H9 (cell line): ENCODE data around the gene SLC25A53. TPM values are rescaled to one million over a fixed set of nuclear protein-coding genes. Genes with fewer than 3 reads are reported as not detected.

Experiments used
- DNase-seq: peaks from one replicate; pipeline ENCODE4 v3.0.0-alpha.2; 2017
- H2AFZ ChIP-seq: one replicate; pipeline ENCODE4 v1.6.1; 2013; ENCODE audit warnings: mild to moderate bottlenecking, low read length, control low read depth, moderate library complexity
- H2AK5ac ChIP-seq: 2 replicates; pipeline ENCODE4 v1.6.1; 2013; ENCODE audit warnings: low read length, control low read depth, mixed read lengths; ENCODE audit not compliant: insufficient read length
- H2BK120ac ChIP-seq: one replicate; pipeline ENCODE4 v1.6.1; 2013; ENCODE audit warnings: low read depth, mild to moderate bottlenecking, low read length, control low read depth, inconsistent platforms; ENCODE audit not compliant: poor library complexity, severe bottlenecking
- H2BK12ac ChIP-seq: 2 replicates; pipeline ENCODE4 v1.6.1; 2013; ENCODE audit warnings: low read length, control low read depth, mixed read lengths, low read depth; ENCODE audit not compliant: insufficient read length
- H2BK15ac ChIP-seq: 2 replicates; pipeline ENCODE4 v1.6.1; 2013; ENCODE audit warnings: low read depth, low read length, control low read depth
- H2BK20ac ChIP-seq: one replicate; pipeline ENCODE4 v1.6.1; 2013; ENCODE audit warnings: low read depth, mild to moderate bottlenecking, low read length, control low read depth, inconsistent platforms; ENCODE audit not compliant: poor library complexity, severe bottlenecking
- H2BK5ac ChIP-seq: 2 replicates; pipeline ENCODE4 v1.6.1; 2013; ENCODE audit warnings: low read length, control low read depth, mixed read lengths; ENCODE audit not compliant: insufficient read length
- H3K14ac ChIP-seq: 2 replicates; pipeline ENCODE4 v1.6.1; 2013; ENCODE audit warnings: low read length, control low read depth; ENCODE audit not compliant: insufficient read depth
- H3K18ac ChIP-seq: 2 replicates; pipeline ENCODE4 v1.6.1; 2013; ENCODE audit warnings: low read depth, mild to moderate bottlenecking, mixed read lengths, low read length, control low read depth; ENCODE audit not compliant: insufficient read length
- H3K23ac ChIP-seq: 2 replicates; pipeline ENCODE4 v1.6.1; 2013; ENCODE audit warnings: low read length, control low read depth, mixed read lengths, low read depth; ENCODE audit not compliant: insufficient read length
- H3K23me2 ChIP-seq: 2 replicates; pipeline ENCODE4 v1.6.1; 2013; ENCODE audit warnings: low read depth, mild to moderate bottlenecking, mixed read lengths, low read length, control low read depth; ENCODE audit not compliant: insufficient read length, poor library complexity, severe bottlenecking
- H3K27ac ChIP-seq: 2 replicates; pipeline ENCODE4 v1.5.1; 2013; ENCODE audit warnings: low read length, control low read depth, mixed read lengths, low read depth; ENCODE audit not compliant: insufficient read length
- H3K27me3 ChIP-seq: 2 replicates; pipeline ENCODE4 v1.6.1; 2013; ENCODE audit warnings: low read length, control low read depth, inconsistent platforms; ENCODE audit not compliant: insufficient read depth
- H3K4ac ChIP-seq: 2 replicates; pipeline ENCODE4 v1.6.1; 2013; ENCODE audit warnings: low read depth, mild to moderate bottlenecking, control low read depth, inconsistent platforms, low read length, moderate library complexity
- H3K4me1 ChIP-seq: 2 replicates; pipeline ENCODE4 v1.6.1; 2013; ENCODE audit warnings: low read length, control low read depth, inconsistent platforms; ENCODE audit not compliant: insufficient read depth
- H3K4me2 ChIP-seq: 2 replicates; pipeline ENCODE4 v1.6.1; 2013; ENCODE audit warnings: low read length, control low read depth, mixed read lengths; ENCODE audit not compliant: insufficient read length, insufficient read depth
- H3K56ac ChIP-seq: 2 replicates; pipeline ENCODE4 v1.6.1; 2013; ENCODE audit warnings: low read depth, mild to moderate bottlenecking, mixed read lengths, low read length, control low read depth; ENCODE audit not compliant: insufficient read length
- H3K79me1 ChIP-seq: 2 replicates; pipeline ENCODE4 v1.6.1; 2013; ENCODE audit warnings: low read depth, mild to moderate bottlenecking, moderate library complexity, low read length, control low read depth, inconsistent platforms; ENCODE audit not compliant: insufficient read depth, poor library complexity, severe bottlenecking
- H3K79me2 ChIP-seq: 2 replicates; pipeline ENCODE4 v1.6.1; 2013; ENCODE audit warnings: low read length, control low read depth, inconsistent platforms; ENCODE audit not compliant: insufficient read depth
- H3K9ac ChIP-seq: 2 replicates; pipeline ENCODE4 v1.6.1; 2013; ENCODE audit warnings: low read length, control low read depth, mixed read lengths; ENCODE audit not compliant: insufficient read length; ENCODE audit errors: extremely low read depth
- H3K9me3 ChIP-seq: one replicate; pipeline ENCODE4 v1.6.1; 2013; ENCODE audit warnings: low read depth, low read length, inconsistent platforms; ENCODE audit not compliant: control insufficient read depth
- H3T11ph ChIP-seq: one replicate; pipeline ENCODE4 v1.6.1; 2013; ENCODE audit warnings: mild to moderate bottlenecking, low read length, control low read depth, inconsistent platforms
- H4K20me1 ChIP-seq: one replicate; pipeline ENCODE4 v1.6.1; 2013; ENCODE audit not compliant: control insufficient read depth, insufficient read length, insufficient read depth
- H4K5ac ChIP-seq: 2 replicates; pipeline ENCODE4 v1.6.1; 2013; ENCODE audit warnings: low read depth, mild to moderate bottlenecking, mixed read lengths, low read length, control low read depth; ENCODE audit not compliant: insufficient read length
- H4K8ac ChIP-seq: replicated peaks from 2 replicates; pipeline ENCODE4 v1.6.1; 2013; ENCODE audit warnings: low read length, control low read depth, mixed read lengths, low read depth; ENCODE audit not compliant: insufficient read length
- H4K91ac ChIP-seq: 2 replicates; pipeline ENCODE4 v1.6.1; 2013; ENCODE audit warnings: low read depth, mild to moderate bottlenecking, moderate library complexity, mixed read lengths, low read length, control low read depth; ENCODE audit not compliant: insufficient read length
- H3K27ac Mint-ChIP-seq, 3 experiments: 2 replicates in 2 of 3; 3 replicates in 1 of 3; pipeline ENCODE4 v1.8.0; 2020 to 2021; ENCODE audit warnings: mixed read lengths in 3 of 3, mild to moderate bottlenecking in 1 of 3, moderate library complexity in 1 of 3
- H3K27me3 Mint-ChIP-seq: 2 replicates; pipeline ENCODE4 v1.8.0; 2021; ENCODE audit warnings: low read depth, mild to moderate bottlenecking, moderate library complexity, mixed read lengths
- H3K36me3 Mint-ChIP-seq, 3 experiments: 2 replicates in 2 of 3; 3 replicates in 1 of 3; pipeline ENCODE4 v1.8.0; 2020 to 2021; ENCODE audit warnings: low read depth in 3 of 3, mixed read lengths in 3 of 3; ENCODE audit not compliant: insufficient read depth in 1 of 3
- H3K4me1 Mint-ChIP-seq, 2 experiments: 2 replicates each; pipeline ENCODE4 v1.8.0; 2020; ENCODE audit warnings: mixed read lengths in 2 of 2
- H3K4me3 Mint-ChIP-seq, 2 experiments: 2 replicates in 1 of 2; 3 replicates in 1 of 2; pipeline ENCODE4 v1.8.0; 2020 to 2021; ENCODE audit warnings: mild to moderate bottlenecking in 2 of 2, mixed read lengths in 2 of 2, moderate library complexity in 1 of 2
- H3K9me3 Mint-ChIP-seq, 2 experiments: 2 replicates in 1 of 2; 3 replicates in 1 of 2; pipeline ENCODE4 v1.8.0; 2020; ENCODE audit warnings: mild to moderate bottlenecking in 2 of 2, mixed read lengths in 2 of 2, moderate library complexity in 1 of 2
- WGBS: extraction: QIAGEN DNeasy Blood & Tissue Kit; methylation state at CpG from one replicate; pipeline ENCODE4 v1.1.7; 2013; ENCODE audit warnings: missing lambda C conversion rate, low lambda C conversion rate, mixed read lengths; ENCODE audit not compliant: insufficient read length; ENCODE audit errors: extremely low coverage; 5-methylcytosine and 5-hydroxymethylcytosine counted together
- total RNA-seq: library from RNA; stranded (reverse); gene quantifications from 2 replicates; pipeline ENCODE4 v1.2.1, GENCODE V29; 2021
- TF ChIP-seq, protein P1 (sequence below): fragments of 200-600 bp; sonication (generic); conservative IDR thresholded peaks from 3 replicates; pipeline ENCODE4 v1.8.0; 2021; ENCODE audit warnings: antibody characterized with exemption, mild to moderate bottlenecking

Gene SLC25A53
- total RNA-seq, 1 experiment from 2014 or later: 1.6 TPM

DNA sequence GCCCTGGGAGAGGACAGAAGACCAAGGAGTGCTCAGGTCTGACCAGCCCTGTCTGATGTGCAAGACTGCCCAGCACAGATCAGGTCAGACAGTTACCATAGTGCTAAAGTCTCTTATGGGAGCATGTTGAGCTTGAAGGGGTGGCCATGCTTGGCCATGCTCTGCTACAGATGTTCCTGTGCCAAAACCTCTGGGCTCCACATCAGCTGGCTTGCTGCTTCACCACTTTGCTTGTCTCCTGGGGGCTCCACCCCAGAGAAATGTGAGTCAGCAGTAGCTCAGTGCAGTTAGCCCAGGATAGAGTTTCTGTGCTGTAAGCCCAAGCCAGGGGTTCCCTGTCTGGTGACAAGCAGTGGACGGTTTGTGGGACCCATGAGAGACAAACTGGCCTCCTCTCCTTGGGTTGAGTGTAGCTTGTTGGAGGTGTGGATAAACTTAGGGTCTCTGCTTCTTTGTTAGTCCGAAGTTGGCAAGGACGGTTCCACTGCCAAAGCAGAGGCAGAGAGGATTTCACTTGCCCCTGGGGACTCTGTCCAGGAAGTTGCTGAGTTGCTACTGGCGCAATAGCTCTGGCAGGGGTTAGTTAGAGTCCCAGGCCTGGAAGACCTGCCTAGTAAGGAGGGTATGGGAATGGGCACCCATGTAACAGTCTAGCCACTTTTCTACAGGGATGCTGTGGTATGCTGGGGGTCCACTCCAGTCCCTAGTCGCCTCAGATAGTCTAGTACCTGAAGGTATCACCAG lies 72.1 kb downstream of the SLC25A53 start:
- Histone ChIP-seq H2AK5ac (no peak overlapping the region), H4K91ac (no peak overlapping the region)
- DNase-seq: no peak

More for the DNA sequence above, 72.1 kb downstream of the SLC25A53 start:
- Histone ChIP-seq H3K27me3 (no peaks in the 10 kb centered on the region), H3K9ac (no peak overlapping the region), H4K5ac (no peak overlapping the region), H2BK5ac (no peak overlapping the region), H3K79me2 (no peaks in the 10 kb centered on the region), H3K56ac (no peak overlapping the region), H4K20me1 (no peaks in the 10 kb centered on the region), H2BK12ac (no peak overlapping the region), H3K14ac (no peak overlapping the region; the same call in 1 of the 2 replicates), H3T11ph (no peak overlapping the region), H2AFZ (no peak overlapping the region), H3K4me2 (no peak overlapping the region), H4K8ac (no peak overlapping the region), H3K4me1 (no peaks in the 10 kb centered on the region), H3K27ac (no peak overlapping the region), H3K79me1 (no peaks in the 10 kb centered on the region), H2BK120ac (no peak overlapping the region), H3K4ac (no peak overlapping the region), H3K23me2 (no peaks in the 10 kb centered on the region), H2BK20ac (no peak overlapping the region), H2BK15ac (no peak overlapping the region), H3K23ac (no peak overlapping the region), H3K9me3 (no peaks in the 10 kb centered on the region), H3K18ac (no peak overlapping the region)
- no CpG with 5 or more reads among the region's 5 CpGs for WGBS
- TF ChIP-seq, protein P1, sequence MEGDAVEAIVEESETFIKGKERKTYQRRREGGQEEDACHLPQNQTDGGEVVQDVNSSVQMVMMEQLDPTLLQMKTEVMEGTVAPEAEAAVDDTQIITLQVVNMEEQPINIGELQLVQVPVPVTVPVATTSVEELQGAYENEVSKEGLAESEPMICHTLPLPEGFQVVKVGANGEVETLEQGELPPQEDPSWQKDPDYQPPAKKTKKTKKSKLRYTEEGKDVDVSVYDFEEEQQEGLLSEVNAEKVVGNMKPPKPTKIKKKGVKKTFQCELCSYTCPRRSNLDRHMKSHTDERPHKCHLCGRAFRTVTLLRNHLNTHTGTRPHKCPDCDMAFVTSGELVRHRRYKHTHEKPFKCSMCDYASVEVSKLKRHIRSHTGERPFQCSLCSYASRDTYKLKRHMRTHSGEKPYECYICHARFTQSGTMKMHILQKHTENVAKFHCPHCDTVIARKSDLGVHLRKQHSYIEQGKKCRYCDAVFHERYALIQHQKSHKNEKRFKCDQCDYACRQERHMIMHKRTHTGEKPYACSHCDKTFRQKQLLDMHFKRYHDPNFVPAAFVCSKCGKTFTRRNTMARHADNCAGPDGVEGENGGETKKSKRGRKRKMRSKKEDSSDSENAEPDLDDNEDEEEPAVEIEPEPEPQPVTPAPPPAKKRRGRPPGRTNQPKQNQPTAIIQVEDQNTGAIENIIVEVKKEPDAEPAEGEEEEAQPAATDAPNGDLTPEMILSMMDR: no peak
- Mint-ChIP-seq H3K27me3 (peaks cover 12% of the 10 kb centered on the region), H3K9me3 (peaks cover 0 to 10% of the 10 kb centered on the region in 2 experiments; a peak in 2 of 5 replicates), H3K27ac (no peak overlapping the region), H3K4me3 (no peak overlapping the region), H3K4me1 (no peaks in the 10 kb centered on the region), H3K36me3 (no peaks in the 10 kb centered on the region; a peak in 1 of 7 replicates)
